ENCODE results near the gene TP53INP2. TPM values are rescaled to one million over a fixed set of nuclear protein-coding genes. Genes with fewer than 3 reads are reported as not detected.

Gene TP53INP2
- polyA plus RNA-seq, 3 donors: 0.46 to 20.6 (median 0.66) TPM

- Mint-ChIP-seq H3K9me3 (no peaks in the 10 kb centered on the region), H3K27ac (no peak overlapping the region), H3K36me3 (peaks cover 0 to 13% of the 10 kb centered on the region in 2 donors), H3K27me3 (ENCODE audit: low read depth in 3 of 3) (peaks cover 32 to 40% (median 33%) of the 10 kb centered on the region in 3 donors), H3K4me1 (peaks cover 48% of the 10 kb centered on the region), H3K4me3 (no peak overlapping the region)
- H3K27me3 ChIP-seq (ENCODE audit: control insufficient read depth in 2 of 2, insufficient read depth in 2 of 2, low read length in 2 of 2): peaks cover 6 to 27% of the 10 kb centered on the region in 2 donors
- intact Hi-C loops (cut with micrococcal nuclease): loop anchor here (5.0 kb wide), 2 partner anchors 145 to 170 kb away; no protein-coding TSS in a partner anchor
- WGBS (ENCODE audit: insufficient coverage): no CpG with 5 or more reads among the region's 3 CpGs
- H3K9ac ChIP-seq (ENCODE audit: insufficient read depth, low read length, poor library complexity, severe bottlenecking): no peak overlapping the region
- no peaks in the 10 kb centered on the region for H3K36me3 ChIP-seq (replicated peaks in 1 of 2; ENCODE audit: control insufficient read depth in 1 of 2, insufficient read depth in 2 of 2, low read length in 2 of 2)
- no peaks in the 10 kb centered on the region for H3K9me3 ChIP-seq (replicated peaks in 1 of 2; ENCODE audit: control insufficient read depth in 1 of 2, insufficient read depth in 1 of 2, low read length in 2 of 2)
- peaks cover 5% of the 10 kb centered on the region for H4K20me1 ChIP-seq (ENCODE audit: insufficient read depth, low read length)
- peaks cover 38 to 51% of the 10 kb centered on the region in 2 donors for H3K4me1 ChIP-seq (ENCODE audit: control insufficient read depth in 1 of 2, insufficient read depth in 2 of 2, low read length in 2 of 2)
- no peak overlapping the region for H3K4me3 ChIP-seq (replicated peaks in 1 of 3; ENCODE audit: low read depth in 2 of 3, low read length in 3 of 3)
- H2AFZ ChIP-seq (ENCODE audit: insufficient read depth, low read depth, low read length, poor library complexity, severe bottlenecking): no peak overlapping the region
- no peak for TF ChIP-seq CTCF (IDR thresholded peaks at IDR 0.05)
- no peak overlapping the region for H3K4me2 ChIP-seq (replicated peaks; ENCODE audit: extremely low read depth, low read length, poor library complexity, severe bottlenecking)
- no peaks in the 10 kb centered on the region for H3K79me2 ChIP-seq (ENCODE audit: insufficient read depth, low read length)
- no peak for DNase-seq
- no peak overlapping the region for H3K27ac ChIP-seq (ENCODE audit: low read depth in 1 of 2, low read length in 2 of 2)
Observed at GRCh38 chr20:34706912-34707784, 3.0 kb downstream of the TP53INP2 start.

DNA sequence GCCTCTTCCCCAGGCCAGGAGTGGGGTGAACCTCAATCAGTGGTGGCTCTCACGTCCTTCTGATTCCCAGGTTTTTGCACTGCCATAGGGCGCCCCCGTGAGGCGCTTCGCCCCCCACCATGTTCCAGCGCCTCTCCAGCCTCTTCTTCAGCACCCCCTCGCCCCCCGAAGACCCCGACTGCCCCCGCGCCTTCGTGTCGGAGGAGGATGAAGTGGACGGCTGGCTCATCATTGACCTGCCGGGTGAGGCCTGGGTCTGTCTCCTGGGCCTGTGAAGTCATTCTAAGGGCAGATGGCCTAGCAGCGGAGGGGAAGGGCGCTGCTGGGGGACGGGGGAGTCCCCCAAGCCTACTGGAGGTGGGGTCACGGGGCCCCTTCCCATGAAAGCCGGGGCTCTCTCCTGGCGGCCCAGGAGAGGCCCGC, 4.5 kb downstream of the TP53INP2 start:
- peak overlapping the region; percentile 89 for H3K4me2 ChIP-seq (replicated peaks; ENCODE audit: extremely low read depth, low read length, poor library complexity, severe bottlenecking)
- H3K27me3 ChIP-seq (ENCODE audit: control insufficient read depth in 2 of 2, insufficient read depth in 2 of 2, low read length in 2 of 2): peaks cover 6 to 14% of the 10 kb centered on the region in 2 donors
- peak overlapping the region; percentile 82 to 90 for H3K4me3 Mint-ChIP-seq
- H4K20me1 ChIP-seq (ENCODE audit: insufficient read depth, low read length): peaks cover 5% of the 10 kb centered on the region
- peaks cover 22 to 31% (median 24%) of the 10 kb centered on the region in 3 donors for H3K27me3 Mint-ChIP-seq (ENCODE audit: low read depth in 3 of 3)
- peak overlapping the region; percentile 79 for H2AFZ ChIP-seq (ENCODE audit: insufficient read depth, low read depth, low read length, poor library complexity, severe bottlenecking)
- peaks cover 14 to 25% of the 10 kb centered on the region in 2 donors for H3K36me3 Mint-ChIP-seq
- H3K79me2 ChIP-seq (ENCODE audit: insufficient read depth, low read length): no peaks in the 10 kb centered on the region
- H3K9me3 ChIP-seq (replicated peaks in 1 of 2; ENCODE audit: control insufficient read depth in 1 of 2, insufficient read depth in 1 of 2, low read length in 2 of 2): no peaks in the 10 kb centered on the region
- peak overlapping the region in 5 of 7 donors; percentile 6 to 88 (median 74) for H3K27ac Mint-ChIP-seq
- no peak overlapping the region for H3K27ac ChIP-seq (ENCODE audit: low read depth in 1 of 2, low read length in 2 of 2)
- peak in 2 of 3 donors; percentile 32 to 36 for DNase-seq
- peak; percentile 68 for TF ChIP-seq CTCF (IDR thresholded peaks at IDR 0.05)
- H3K4me1 ChIP-seq (ENCODE audit: control insufficient read depth in 1 of 2, insufficient read depth in 2 of 2, low read length in 2 of 2): peaks cover 32 to 45% of the 10 kb centered on the region in 2 donors
- H3K4me1 Mint-ChIP-seq: peaks cover 40% of the 10 kb centered on the region
- H3K9me3 Mint-ChIP-seq: no peaks in the 10 kb centered on the region
- intact Hi-C loops (cut with micrococcal nuclease): loop anchor here (5.0 kb wide), 2 partner anchors 146 to 171 kb away; no protein-coding TSS in a partner anchor
- H3K4me3 ChIP-seq (replicated peaks in 1 of 3; ENCODE audit: low read depth in 2 of 3, low read length in 3 of 3): peak overlapping the region; percentile 64 to 87 (median 70)
- peaks cover 10% of the 10 kb centered on the region in 2 donors for H3K36me3 ChIP-seq (replicated peaks in 1 of 2; ENCODE audit: control insufficient read depth in 1 of 2, insufficient read depth in 2 of 2, low read length in 2 of 2)
- WGBS (ENCODE audit: insufficient coverage): 0% methylated on average over 11 of the region's 22 CpGs
- H3K9ac ChIP-seq (ENCODE audit: insufficient read depth, low read length, poor library complexity, severe bottlenecking): peak overlapping the region; percentile 65

Data from CD14-positive monocyte (primary cell).